Stimulated activated CD8-positive, alpha-beta memory T cell treated with anti-CD3 and anti-CD28 coated beads, Interleukin-7, amount 100 ng/mL, for 4 hours (primary cell): ENCODE data around the gene ADAM12.

Source experiments
- DNase-seq, 2 donors: peaks; one replicate each; pipeline ENCODE4 v3.0.0-alpha.2; 2020; ENCODE audit warnings: low read depth in 2 of 2

The ADAM12 gene

DNA sequence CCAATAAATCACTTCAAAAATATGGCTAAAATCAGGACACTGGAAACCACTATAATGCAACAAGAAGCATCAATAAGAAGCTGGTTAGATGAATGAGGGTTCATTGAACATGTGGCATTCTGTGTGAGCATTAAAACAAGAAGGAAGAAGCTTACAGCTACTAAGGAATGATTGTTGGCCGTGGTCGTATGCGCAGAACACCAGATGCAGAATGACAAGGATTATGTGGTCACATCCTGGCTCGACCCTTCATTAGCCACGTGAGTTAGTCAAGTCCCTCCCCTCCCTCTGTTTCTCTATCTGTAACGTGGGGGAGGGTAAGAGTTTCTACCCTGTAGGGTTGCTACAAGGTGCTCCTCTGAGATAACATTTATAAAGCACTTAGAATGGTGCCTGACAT is 174.3 kb downstream of the ADAM12 start:
- no peak for DNase-seq

DNA sequence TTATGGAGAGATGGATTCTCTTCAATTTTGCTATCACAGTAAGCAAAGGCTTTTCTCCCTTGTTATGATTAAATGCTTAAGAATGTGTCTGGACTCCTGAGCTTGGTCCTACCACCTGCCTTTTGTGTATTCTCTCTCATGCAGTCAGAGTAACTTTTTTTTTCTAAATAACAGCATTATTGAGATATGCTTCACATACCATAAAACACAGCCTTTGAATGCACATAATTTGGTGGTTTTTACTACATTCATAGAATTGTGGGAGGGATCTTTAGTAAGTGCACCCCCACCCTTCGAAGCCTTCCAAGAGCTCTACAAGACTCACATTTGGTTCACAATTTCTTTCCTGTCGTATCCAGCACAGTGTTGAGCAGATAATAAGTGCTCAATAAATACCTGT is 175.5 kb downstream of the ADAM12 start:
- DNase-seq: no peak

DNA sequence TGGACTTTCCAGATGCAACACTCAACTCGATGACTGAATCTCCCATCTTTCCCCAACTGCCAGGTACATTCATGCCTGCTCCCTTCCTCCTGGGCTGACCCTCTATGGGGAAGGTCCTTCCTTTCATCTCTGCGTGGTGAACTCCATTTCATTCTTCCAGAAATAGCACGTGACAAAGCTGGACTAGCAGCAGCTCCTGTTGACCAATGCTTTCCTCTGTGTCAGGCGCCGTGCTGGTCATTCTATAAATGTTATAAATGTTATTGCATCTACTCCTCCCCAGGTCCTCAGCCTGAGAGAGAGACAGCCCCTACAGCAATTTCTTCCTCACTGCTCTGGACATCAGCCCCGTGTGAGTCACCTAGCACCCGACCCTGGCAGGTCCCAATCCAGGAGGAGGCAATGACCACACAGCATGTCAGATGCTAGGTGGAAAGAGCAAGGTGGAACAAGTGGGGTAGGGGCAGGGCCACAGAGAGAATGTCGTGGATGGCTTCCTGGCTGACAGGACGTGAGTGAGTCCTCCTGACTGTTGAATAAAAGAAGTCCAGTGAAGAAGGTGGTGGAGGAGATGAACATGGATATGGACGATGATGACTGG is 178.1 kb downstream of the ADAM12 start:
- no peak for DNase-seq

- no peak for DNase-seq
Measured at GRCh38 chr10:126209451-126209850, 178.8 kb downstream of the ADAM12 start.

DNA sequence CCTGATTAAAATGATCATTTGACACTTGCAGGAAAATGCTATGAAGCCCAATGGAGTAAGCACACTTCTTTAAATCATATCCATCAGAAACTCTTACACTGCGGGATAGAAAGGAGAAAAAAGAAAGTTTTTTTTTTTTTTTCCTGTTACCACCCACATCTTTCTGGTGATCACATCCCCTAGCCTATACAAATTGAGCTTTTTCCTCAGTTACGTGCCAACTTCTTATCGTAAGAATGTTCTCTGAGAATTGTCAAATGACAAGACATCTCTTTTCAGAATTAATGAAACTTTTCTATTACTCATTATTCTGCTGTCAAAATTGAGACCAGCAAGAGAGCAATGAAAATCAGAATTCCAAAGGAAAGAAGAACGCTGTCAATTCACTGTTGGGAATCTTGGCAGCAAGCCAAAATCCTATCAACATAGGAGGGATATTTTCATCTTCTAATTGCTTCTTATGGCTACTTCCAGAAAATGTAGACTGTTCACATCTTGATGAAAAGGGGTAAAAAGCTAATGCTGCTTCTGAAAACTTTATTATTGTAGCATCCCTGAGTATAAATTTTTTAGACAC is 179.5 kb downstream of the ADAM12 start:
- DNase-seq: no peak

DNA sequence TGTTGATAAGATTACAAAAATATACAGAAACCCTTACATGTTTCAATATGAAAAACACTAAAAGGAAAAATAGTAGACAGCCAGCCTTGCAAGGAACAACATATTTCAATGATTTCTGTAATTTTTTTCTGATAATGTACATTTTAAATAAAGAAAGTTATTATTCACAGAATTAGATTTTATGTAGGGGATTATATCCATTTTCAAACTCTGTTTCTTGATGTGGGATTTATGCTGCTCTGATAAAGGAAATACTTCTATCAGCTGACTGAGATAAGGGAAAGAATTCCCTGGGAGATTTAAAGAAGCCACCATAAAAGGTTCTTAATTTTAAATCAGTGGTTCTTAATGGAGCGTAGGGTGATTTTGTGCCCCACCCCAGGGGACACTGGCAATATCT is 180.4 kb downstream of the ADAM12 start:
- no peak for DNase-seq

DNA sequence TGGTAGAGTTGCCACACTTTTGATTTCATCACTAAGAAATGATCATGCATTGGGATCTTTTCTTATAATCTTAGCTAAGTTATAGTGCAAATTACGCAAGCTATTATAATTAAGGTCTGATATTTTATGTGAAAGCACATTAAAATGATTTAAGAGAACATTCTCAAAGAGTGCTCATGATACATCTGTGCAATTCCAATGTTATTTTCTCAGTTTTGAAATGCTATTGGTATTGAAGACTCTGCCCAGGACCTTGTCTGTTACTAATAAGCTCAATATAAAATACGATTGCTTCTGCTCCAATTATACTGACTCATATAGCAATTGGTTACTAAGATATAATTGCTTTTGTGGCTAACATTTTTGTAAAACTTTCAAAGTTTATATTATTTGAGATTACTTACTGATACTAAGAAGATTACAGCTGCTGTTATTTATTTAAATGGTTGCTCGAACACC is 180.9 kb downstream of the ADAM12 start:
- DNase-seq: no peak

DNA sequence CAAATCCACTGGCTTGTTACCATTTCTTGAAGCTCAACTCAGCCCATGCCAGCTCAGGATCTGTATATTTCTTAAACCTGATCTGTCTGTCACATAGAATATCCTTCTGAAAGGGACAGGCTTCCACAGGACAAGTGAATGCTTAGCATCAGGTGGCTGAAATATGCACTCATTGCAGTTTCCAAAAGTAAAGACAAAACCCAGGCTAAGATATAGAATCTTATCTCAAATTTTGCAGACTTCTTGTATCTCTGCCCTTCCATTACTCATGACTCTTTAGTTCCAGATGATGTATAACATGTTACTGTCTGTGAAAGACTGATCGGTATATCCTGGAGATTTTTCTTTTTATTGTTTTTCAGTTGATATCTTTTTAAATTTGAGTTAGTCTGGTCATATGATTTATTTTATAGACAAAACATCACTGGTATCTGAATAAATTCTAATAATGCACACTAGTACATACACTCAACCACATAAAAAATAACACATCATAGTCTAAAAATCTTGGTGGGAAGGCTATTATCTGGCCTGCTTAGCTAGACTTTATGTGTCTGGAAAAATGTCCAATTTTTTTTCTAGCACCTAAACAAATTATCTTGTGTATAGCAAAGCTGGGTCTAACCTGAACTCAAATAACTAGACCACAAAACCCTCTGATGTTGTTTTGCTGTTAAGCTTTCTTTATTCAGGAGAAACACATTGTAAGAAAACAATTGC is 182.6 kb downstream of the ADAM12 start:
- no peak for DNase-seq

- DNase-seq: no peak
Measured at GRCh38 chr10:126204320-126204719, 184.0 kb downstream of the ADAM12 start.

DNA sequence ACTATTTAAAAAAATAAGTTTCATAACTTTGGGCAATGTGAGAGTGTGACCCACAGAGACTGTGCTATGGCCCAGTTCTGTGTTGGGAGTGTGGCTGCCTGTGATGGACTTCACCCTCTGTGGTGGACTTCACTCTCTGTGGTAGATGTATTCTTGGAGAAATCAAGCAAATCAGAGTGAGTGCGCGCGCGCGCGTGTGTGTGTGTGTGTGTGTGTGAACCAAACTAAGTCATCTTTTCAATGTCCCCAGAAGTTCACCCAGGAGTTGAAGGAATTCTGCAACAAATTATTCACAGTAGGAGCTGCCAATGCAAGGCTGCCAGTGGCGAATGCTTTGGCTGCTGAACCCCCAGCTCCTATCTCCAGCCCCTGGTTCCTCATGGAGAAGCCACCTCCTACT is 184.5 kb downstream of the ADAM12 start:
- no peak for DNase-seq

- no peak for DNase-seq
Measured at GRCh38 chr10:126201603-126202002, 186.7 kb downstream of the ADAM12 start.

GRCh38 chr10:126199221-126199998 is 188.9 kb downstream of the ADAM12 start:
- no peak for DNase-seq

DNA sequence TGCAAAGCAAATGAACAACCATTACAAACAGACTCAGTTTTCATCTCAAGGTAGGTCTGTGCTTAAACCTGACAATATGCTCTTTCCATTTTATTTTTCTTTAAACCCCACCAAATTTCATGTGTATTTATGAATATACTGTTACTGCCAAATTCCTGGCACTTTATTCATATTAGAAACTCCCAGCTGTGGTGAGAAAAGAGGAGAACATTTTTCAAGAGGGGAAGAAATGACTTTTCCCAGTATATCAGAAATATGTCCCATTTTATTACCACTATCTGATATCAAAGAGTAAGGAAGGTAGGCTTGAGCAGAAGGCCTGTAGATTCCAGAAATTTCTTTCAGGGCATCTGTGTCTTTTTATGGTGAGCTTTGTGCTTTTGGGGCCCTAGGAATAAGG is 189.6 kb downstream of the ADAM12 start:
- DNase-seq: no peak

- no peak for DNase-seq
Measured at GRCh38 chr10:126197036-126197543, 191.2 kb downstream of the ADAM12 start.

GRCh38 chr10:126196281-126196680 is 192.0 kb downstream of the ADAM12 start:
- no peak for DNase-seq

GRCh38 chr10:126191192-126191591 is 197.1 kb downstream of the ADAM12 start:
- no peak for DNase-seq

- DNase-seq: no peak
Measured at GRCh38 chr10:126188679-126189200, 199.5 kb downstream of the ADAM12 start.

DNA sequence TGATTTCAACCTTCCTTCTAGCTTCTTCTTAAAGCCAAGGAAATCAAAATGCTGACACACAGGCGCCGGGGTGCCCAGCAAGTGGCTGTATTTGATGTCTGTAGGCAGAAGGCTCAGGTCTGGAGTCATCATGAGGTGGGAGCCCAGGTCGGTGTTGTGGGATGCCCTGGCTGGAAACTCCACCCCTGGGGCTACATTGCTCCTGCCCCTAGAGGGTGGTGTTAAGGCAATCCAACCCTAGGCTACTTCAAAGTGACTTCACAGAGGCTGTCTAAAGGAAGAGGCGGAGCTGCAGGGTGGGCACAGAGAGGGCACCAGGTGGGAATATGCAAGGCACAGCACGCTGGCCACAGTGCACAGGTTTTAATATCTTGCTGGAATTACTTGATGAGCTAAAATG is 200.9 kb downstream of the ADAM12 start:
- DNase-seq: no peak

DNA sequence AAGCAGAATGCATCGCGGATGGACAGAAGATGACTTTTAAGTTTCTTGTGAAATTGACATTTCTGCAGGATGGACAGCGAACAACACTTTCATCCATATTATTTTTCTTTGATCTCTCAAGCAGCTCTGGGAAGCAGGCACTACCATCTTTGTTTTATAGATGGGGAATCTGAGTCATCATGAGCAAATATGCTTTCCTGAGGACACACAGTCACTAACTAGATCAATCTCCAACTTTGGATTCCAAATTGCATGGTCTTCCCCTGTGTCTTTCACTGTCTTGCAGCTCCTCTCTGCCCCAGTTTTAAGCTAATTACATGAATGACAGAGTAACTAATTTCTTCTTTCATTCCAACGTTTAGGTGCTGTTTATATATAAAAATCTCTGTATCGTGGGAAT is 201.5 kb downstream of the ADAM12 start:
- no peak for DNase-seq

GRCh38 chr10:126185676-126186447 is 202.4 kb downstream of the ADAM12 start:
- DNase-seq: no peak

GRCh38 chr10:126181626-126182025 is 206.7 kb downstream of the ADAM12 start:
- DNase-seq: no peak
